OCI-LY3 (cell line): ENCODE data around the gene COX6B1.

Source experiments
- H2AFZ ChIP-seq: fragments of 200-600, 300-600 bp; shearing (Covaris generic); 2 replicates; pipeline ENCODE4 v1.6.0; 2014; ENCODE audit warnings: antibody characterized with exemption, low read depth, low read length
- H3K27ac ChIP-seq: fragments of 200-600, 300-600 bp; sonication (generic); 2 replicates; pipeline ENCODE4 v1.5.1; 2014; ENCODE audit warnings: mild to moderate bottlenecking, low read length, moderate library complexity, mixed read lengths
- H3K27me3 ChIP-seq: fragments of 200-600, 300-600 bp; sonication (generic); 2 replicates; pipeline ENCODE4 v1.6.1; 2014; ENCODE audit warnings: low read depth, low read length, mixed read lengths
- H3K36me3 ChIP-seq: fragments of 200-600, 300-600 bp; sonication (generic); replicated peaks from 2 replicates; pipeline ENCODE3; 2014; ENCODE audit warnings: low read depth, low read length, mixed read lengths
- H3K4me1 ChIP-seq: fragments of 300-600, 200-600 bp; sonication (generic); 2 replicates; pipeline ENCODE4 v1.6.1; 2014; ENCODE audit warnings: low read length, mixed read lengths
- H3K4me2 ChIP-seq: fragments of 200-600, 300-600 bp; sonication (generic); 2 replicates; pipeline ENCODE4 v1.6.1; 2014; ENCODE audit warnings: low read length, mixed read lengths
- H3K4me3 ChIP-seq: fragments of 300-600, 200-600 bp; sonication (generic); 2 replicates; pipeline ENCODE4 v1.5.1; 2014; ENCODE audit warnings: antibody characterized with exemption, mild to moderate bottlenecking, low read length, moderate library complexity
- H3K79me2 ChIP-seq: fragments of 300-600, 200-600 bp; shearing (Covaris generic); 2 replicates; pipeline ENCODE4 v1.6.1; 2014; ENCODE audit warnings: mild to moderate bottlenecking, low read length, mixed read lengths
- H3K9ac ChIP-seq: fragments of 300-600, 200-600 bp; shearing (Covaris generic); 2 replicates; pipeline ENCODE4 v1.6.0; 2014; ENCODE audit warnings: mild to moderate bottlenecking, low read length, moderate library complexity
- H3K9me3 ChIP-seq: fragments of 200-600, 300-600 bp; shearing (Covaris generic); 2 replicates; pipeline ENCODE4 v1.6.1; 2014; ENCODE audit warnings: low read length, mixed read lengths; ENCODE audit not compliant: insufficient read depth
- H4K20me1 ChIP-seq: fragments of 200-600, 300-600 bp; sonication (generic); 2 replicates; pipeline ENCODE4 v1.6.1; 2016; ENCODE audit warnings: low read length, mixed read lengths; ENCODE audit not compliant: insufficient read depth
- EZH2phosphoT487 ChIP-seq: fragments of 200-600 bp; shearing (Covaris generic); IDR thresholded peaks from 2 replicates; pipeline ENCODE4 v1.6.1; 2018; ENCODE audit warnings: antibody characterized with exemption, mixed run types, low read depth
- TF ChIP-seq, protein P1 (sequence below): fragments of 200-600, 300-600 bp; sonication (generic); IDR thresholded peaks from 2 replicates; pipeline ENCODE4 v1.5.1; 2014; ENCODE audit warnings: antibody characterized with exemption, low read length, low read depth

COX6B1 gene

DNA sequence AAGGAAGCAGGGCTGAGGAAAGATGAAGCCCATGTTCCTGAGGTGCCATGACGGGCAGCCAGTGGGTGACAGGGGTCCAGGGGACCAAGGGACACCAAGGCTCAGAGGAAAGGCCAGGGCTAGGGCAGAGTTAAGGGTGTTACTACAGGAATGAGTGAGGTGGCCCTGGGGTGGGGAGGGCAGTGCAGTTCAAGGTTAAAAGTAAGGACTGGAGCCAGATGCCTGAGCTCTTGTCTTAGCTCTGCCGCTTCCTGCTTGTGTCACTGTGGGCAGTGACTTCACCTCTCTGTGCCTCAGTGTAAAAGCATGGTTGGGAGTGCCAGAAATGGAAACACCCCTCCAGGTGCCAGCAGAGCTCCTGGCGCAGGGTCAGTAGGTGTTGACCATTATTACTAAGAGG lies 11.5 kb upstream of the COX6B1 start:
- Histone ChIP-seq H3K4me3 (no peak overlapping the region), H3K4me1 (peaks cover 4% of the 10 kb centered on the region; the same call in 1 of the 2 replicates), H2AFZ (no peak overlapping the region), H3K27me3 (no peaks in the 10 kb centered on the region), H4K20me1 (no peaks in the 10 kb centered on the region), H3K79me2 (no peaks in the 10 kb centered on the region), H3K9me3 (no peaks in the 10 kb centered on the region), H3K4me2 (no peak overlapping the region), H3K9ac (no peak overlapping the region), H3K36me3 (peaks cover 50% of the 10 kb centered on the region), H3K27ac (no peak overlapping the region)
- TF ChIP-seq EZH2phosphoT487: no peak
- TF ChIP-seq, protein P1, sequence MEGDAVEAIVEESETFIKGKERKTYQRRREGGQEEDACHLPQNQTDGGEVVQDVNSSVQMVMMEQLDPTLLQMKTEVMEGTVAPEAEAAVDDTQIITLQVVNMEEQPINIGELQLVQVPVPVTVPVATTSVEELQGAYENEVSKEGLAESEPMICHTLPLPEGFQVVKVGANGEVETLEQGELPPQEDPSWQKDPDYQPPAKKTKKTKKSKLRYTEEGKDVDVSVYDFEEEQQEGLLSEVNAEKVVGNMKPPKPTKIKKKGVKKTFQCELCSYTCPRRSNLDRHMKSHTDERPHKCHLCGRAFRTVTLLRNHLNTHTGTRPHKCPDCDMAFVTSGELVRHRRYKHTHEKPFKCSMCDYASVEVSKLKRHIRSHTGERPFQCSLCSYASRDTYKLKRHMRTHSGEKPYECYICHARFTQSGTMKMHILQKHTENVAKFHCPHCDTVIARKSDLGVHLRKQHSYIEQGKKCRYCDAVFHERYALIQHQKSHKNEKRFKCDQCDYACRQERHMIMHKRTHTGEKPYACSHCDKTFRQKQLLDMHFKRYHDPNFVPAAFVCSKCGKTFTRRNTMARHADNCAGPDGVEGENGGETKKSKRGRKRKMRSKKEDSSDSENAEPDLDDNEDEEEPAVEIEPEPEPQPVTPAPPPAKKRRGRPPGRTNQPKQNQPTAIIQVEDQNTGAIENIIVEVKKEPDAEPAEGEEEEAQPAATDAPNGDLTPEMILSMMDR: no peak

DNA sequence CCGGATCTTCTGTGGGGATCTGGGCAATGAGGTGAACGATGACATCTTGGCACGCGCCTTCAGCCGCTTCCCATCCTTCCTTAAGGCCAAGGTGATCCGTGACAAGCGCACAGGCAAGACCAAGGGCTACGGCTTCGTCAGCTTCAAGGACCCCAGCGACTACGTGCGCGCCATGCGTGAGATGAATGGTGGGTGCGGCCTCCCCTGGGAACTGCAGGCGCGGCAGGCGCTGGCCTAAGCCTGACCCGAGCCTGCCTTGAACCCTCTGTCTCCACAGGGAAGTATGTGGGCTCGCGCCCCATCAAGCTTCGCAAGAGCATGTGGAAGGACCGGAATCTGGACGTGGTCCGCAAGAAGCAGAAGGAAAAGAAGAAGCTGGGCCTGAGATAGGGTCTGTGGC lies 11.0 kb upstream of the COX6B1 start:
- Histone ChIP-seq H2AFZ (no peak overlapping the region), H3K4me1 (peaks cover 8% of the 10 kb centered on the region), H3K79me2 (no peaks in the 10 kb centered on the region), H3K9ac (no peak overlapping the region), H3K4me2 (no peak overlapping the region), H3K27me3 (no peaks in the 10 kb centered on the region), H4K20me1 (no peaks in the 10 kb centered on the region), H3K36me3 (peaks cover 45% of the 10 kb centered on the region), H3K27ac (no peak overlapping the region), H3K9me3 (no peaks in the 10 kb centered on the region), H3K4me3 (no peak overlapping the region)
- TF ChIP-seq, protein P1: no peak
- no peak for TF ChIP-seq EZH2phosphoT487

DNA sequence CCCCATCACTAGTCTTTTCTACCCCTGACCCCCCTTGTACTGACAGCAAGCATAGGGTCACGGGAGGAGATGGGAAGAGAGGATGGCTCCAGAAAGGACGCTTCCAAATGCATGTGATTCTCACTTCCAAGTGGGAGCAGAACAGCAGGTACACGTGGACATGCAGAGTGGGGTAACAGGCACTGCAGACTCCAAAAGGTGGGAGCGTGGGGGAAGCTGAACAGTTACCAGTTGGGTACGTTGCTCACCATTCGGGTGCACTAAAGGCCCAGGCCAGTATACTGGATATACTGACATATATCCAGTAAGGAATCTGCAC lies 8.8 kb upstream of the COX6B1 start:
- no peak overlapping the region for H3K27ac ChIP-seq
- no peak overlapping the region for H3K4me2 ChIP-seq
- TF ChIP-seq, protein P1: no peak
- no peak for TF ChIP-seq EZH2phosphoT487
- H3K9me3 ChIP-seq: no peaks in the 10 kb centered on the region
- H3K79me2 ChIP-seq: no peaks in the 10 kb centered on the region
- peaks cover 16% of the 10 kb centered on the region for H3K4me1 ChIP-seq
- peaks cover 27% of the 10 kb centered on the region for H3K36me3 ChIP-seq
- no peak overlapping the region for H3K4me3 ChIP-seq
- H3K9ac ChIP-seq: no peak overlapping the region
- no peak overlapping the region for H2AFZ ChIP-seq
- no peaks in the 10 kb centered on the region for H3K27me3 ChIP-seq
- H4K20me1 ChIP-seq: no peaks in the 10 kb centered on the region

DNA sequence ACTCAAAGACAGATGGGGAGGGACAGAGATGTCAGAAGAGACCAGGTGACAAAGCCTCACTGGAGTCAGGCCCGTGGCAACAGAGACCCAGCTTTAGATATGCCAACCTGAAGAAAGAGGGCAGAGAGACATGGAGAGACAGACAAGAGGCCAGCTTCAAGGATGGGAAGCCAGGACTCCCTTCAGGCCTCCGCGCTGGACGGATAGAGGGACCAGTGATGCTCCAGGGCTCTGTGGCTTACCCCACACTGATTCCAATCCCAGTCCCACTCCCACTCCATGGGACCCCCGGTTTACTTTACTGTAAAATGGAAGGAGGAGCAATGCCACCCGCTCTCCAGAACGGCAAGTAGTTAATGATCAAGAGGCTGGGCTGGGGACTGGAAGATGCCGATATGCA lies 8.3 kb upstream of the COX6B1 start:
- no peak overlapping the region for H2AFZ ChIP-seq
- no peak overlapping the region for H3K9ac ChIP-seq
- H4K20me1 ChIP-seq: no peaks in the 10 kb centered on the region
- H3K4me3 ChIP-seq: no peak overlapping the region
- H3K4me2 ChIP-seq: no peak overlapping the region
- H3K79me2 ChIP-seq: no peaks in the 10 kb centered on the region
- H3K27ac ChIP-seq: no peak overlapping the region
- H3K27me3 ChIP-seq: no peaks in the 10 kb centered on the region
- peaks cover 16% of the 10 kb centered on the region for H3K4me1 ChIP-seq
- no peaks in the 10 kb centered on the region for H3K9me3 ChIP-seq
- TF ChIP-seq EZH2phosphoT487: no peak
- TF ChIP-seq, protein P1: no peak
- H3K36me3 ChIP-seq: peaks cover 23% of the 10 kb centered on the region
